D341Med (cell line): ENCODE data around the gene LSM2.
A peak's percentile ranks its signal among the peaks of the same experiment; 100 is the strongest.
"Not testable (repeated sequence)": the region's sequence is repeated elsewhere in the genome, so short reads cannot be mapped to it uniquely, and the experiment has no call there.

Experiments
- DNase-seq: peaks from one replicate; pipeline ENCODE4 v3.0.0; 2012; ENCODE audit warnings: low spot score

The LSM2 gene

GRCh38 chr6:31827286-31828079, 20.7 kb upstream of the LSM2 start, which contains the start of gene HSPA1B:
Gene HSPA1B, plus strand, starts transcription at chr6:31827738. Its CDS starts 213 bp downstream, at chr6:31827951.
- DNase-seq: peak; percentile 92

GRCh38 chr6:31826793-31827285, 20.1 kb upstream of the LSM2 start:
- peak; percentile 82 for DNase-seq

- DNase-seq: no peak
Measured at GRCh38 chr6:31825553-31825952, 18.8 kb upstream of the LSM2 start.

- DNase-seq: not testable (repeated sequence)
Measured at GRCh38 chr6:31823592-31824196, 16.9 kb upstream of the LSM2 start.

DNA sequence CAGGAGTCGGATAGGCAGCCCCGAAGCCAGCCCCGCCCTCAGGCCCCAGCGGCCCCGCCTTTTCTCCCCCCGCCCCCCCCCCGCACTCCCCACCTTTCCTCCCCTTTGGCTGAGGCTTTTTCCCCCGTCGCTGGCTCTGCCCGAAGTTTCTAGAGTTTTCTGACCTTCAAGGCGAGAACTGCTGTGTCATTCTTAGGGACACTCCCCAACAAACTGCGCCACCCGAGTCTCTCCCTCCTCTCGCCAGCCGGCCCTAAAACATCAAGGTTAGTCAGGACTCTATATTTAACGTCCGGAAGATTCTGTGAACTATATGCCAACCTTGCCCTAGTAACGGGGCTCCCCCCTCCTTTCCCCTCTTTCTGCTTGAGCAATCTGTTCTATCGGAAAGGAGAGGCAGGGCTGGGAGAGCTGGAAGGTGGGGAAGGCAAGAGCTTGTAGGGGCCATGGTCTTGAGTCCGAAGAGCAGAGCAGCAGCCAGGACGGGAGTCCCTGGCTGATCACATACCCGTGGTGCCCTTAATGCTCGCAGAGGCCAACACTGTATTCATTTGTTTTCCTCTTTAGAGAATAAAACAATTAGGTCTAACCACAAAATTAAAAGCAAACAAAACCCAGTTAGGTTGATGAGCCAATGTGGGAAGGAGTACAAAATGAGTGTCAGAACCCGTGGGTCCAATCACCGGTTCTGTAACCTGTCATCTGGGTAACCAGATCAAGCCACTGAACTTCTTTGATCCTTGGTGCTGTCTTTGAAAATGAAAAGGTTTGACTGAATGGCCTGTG, 15.5 kb upstream of the LSM2 start:
- peak; percentile 71 for DNase-seq

DNA sequence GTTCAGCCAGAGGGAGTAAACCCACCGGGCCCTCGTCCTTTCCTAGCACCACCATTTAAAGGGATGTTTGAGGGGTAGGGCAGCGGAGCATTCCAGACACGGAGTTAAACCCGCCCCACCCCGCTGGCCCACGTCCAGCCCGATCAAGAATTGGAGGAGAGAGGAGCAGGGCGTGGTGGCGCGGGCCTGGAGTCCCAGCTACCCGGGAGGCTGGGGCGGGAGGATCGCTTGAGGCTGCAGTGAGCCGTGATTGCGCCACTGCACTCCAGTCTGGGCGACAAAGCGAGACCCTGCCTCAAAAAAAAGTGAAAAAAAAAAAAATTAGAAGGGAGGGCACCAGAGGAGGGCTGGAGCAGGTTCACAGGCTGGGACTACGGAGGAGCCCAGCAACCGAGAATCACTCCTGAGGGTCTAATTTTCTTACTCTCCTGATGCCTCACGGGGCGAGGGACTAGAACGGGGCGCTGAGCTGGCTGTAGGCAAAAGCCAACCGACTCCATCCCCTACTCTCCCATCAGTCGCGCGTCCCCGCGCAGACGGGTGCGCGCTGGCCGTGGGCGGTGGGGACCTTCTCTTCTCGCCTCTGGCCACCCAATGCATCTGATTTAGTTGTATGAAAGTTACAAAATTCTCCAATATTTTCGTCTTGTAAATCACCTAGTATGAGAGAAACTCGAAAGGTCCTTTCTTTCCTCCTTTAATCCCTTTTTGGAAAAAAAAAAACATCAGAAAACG, 14.7 kb upstream of the LSM2 start:
- peak; percentile 61 for DNase-seq

GRCh38 chr6:31820399-31820798, 13.6 kb upstream of the LSM2 start:
- not testable (repeated sequence) for DNase-seq

GRCh38 chr6:31819871-31820299, 13.1 kb upstream of the LSM2 start:
- no peak for DNase-seq

DNA sequence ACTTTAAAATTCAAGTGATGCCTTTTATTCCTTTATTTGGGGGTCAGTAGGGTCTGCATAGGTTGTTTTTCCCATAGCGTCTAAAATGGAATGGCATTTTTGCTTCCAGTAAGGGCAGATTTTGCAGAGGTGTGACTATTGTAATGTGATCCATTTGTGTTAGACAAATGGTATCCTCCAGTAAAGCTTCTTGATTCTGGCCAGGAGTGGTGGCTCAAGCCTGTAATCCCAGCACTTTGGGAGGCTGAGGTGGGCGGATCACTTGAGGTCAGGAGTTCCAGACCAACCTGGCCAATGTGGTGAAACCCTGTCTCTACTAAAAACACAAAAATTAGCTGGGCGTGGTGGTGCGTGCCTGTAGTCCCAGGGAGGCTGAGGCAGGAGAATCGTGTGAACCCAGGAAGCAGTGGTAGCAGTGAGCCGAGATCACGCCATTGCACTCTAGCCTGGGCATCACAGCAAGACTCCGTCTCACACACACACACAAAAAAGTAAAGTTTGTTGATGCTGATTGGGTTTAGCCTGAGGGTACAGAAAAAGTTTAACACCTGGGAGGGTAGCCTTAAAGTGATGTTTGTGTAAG, 11.3 kb upstream of the LSM2 start:
- not testable (repeated sequence) for DNase-seq

DNA sequence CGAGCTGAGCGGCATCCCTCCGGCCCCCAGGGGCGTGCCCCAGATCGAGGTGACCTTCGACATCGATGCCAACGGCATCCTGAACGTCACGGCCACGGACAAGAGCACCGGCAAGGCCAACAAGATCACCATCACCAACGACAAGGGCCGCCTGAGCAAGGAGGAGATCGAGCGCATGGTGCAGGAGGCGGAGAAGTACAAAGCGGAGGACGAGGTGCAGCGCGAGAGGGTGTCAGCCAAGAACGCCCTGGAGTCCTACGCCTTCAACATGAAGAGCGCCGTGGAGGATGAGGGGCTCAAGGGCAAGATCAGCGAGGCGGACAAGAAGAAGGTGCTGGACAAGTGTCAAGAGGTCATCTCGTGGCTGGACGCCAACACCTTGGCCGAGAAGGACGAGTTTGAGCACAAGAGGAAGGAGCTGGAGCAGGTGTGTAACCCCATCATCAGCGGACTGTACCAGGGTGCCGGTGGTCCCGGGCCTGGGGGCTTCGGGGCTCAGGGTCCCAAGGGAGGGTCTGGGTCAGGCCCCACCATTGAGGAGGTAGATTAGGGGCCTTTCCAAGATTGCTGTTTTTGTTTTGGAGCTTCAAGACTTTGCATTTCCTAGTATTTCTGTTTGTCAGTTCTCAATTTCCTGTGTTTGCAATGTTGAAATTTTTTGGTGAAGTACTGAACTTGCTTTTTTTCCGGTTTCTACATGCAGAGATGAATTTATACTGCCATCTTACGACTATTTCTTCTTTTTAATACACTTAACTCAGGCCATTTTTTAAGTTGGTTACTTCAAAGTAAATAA, 10.6 kb upstream of the LSM2 start:
- not testable (repeated sequence) for DNase-seq

DNA sequence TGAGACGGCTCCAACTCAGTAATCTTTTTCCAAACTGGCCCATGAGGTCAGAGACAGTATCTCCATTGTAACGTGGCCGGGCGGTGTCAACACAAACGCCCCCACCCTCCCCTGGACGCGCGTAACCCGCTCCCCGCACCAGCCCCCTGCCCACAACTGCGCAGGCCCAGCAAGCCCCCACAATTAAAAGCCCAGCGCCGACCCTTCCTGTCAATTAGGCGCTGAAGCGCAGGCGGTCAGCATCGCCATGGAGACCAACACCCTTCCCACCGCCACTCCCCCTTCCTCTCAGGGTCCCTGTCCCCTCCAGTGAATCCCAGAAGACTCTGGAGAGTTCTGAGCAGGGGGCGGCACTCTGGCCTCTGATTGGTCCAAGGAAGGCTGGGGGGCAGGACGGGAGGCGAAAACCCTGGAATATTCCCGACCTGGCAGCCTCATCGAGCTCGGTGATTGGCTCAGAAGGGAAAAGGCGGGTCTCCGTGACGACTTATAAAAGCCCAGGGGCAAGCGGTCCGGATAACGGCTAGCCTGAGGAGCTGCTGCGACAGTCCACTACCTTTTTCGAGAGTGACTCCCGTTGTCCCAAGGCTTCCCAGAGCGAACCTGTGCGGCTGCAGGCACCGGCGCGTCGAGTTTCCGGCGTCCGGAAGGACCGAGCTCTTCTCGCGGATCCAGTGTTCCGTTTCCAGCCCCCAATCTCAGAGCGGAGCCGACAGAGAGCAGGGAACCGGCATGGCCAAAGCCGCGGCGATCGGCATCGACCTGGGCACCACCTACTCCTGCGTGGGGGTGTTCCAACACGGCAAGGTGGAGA, 8.5 kb upstream of the LSM2 start, which contains the start of the genes HSPA1A and HSPA1L:
Gene HSPA1A (plus strand): TSS at position 519 of the 814 bp plus-strand sequence. CDS start 214 bp downstream, at position 733.
Gene HSPA1L (minus strand): TSS at position 259 of the 814 bp plus-strand sequence. CDS start 3,311 bp downstream, outside the sequence.
- no peak for DNase-seq

DNA sequence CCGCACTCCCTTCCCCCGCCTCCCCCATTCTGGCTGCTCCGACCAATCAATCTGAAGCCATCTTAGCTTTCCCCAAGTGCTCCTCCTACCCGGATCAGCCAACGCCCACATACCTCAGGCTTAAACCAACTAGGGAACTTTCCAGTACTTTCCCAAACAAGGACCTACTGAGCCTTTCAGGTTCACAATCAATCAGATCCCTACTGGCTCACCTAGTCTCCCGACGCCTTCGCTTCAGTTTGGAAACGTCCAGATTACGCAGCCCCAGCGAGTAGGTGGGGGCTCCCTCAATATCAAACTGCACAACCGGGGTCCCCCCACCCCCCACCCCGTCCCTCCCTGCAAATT, 7.9 kb upstream of the LSM2 start:
- DNase-seq: no peak

DNA sequence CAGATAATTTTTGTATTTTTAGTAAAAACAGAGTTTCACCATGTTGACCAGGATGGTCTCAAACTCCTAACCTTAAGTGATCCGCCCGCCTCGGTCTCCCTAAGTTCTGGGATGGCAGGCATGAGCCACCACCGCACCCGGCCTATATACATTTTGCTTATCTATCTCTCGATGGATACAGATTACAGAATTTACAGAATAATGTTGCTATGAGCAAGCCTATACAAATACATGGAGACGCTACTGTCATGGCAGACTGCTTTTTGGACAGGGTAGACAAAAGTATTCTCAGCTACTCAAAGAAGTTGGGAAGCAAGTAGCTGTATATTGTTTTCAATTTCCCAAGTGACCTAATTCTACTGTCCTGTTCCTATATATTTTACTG, 6.7 kb upstream of the LSM2 start:
- no peak for DNase-seq

DNA sequence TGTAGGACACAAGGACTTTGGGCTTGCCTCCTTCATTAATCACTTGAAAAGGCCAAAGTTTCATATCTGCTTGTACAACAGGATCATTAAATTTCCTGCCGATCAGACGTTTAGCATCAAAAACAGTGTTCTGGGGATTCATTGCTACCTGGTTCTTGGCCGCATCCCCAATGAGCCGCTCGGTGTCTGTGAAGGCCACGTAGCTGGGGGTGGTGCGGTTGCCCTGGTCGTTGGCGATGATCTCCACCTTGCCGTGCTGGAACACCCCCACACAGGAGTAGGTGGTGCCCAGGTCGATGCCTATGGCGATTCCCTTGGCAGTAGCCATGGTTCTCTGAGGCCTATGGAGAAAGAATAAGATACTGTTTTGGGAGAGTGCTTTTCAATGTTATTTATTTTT, 4.9 kb upstream of the LSM2 start:
- no peak for DNase-seq

GRCh38 chr6:31808599-31808998, 1.8 kb upstream of the LSM2 start:
- DNase-seq: not testable (repeated sequence)

- DNase-seq: no peak
Measured at GRCh38 chr6:31805939-31806469, 762 bp downstream of the LSM2 start.

DNA sequence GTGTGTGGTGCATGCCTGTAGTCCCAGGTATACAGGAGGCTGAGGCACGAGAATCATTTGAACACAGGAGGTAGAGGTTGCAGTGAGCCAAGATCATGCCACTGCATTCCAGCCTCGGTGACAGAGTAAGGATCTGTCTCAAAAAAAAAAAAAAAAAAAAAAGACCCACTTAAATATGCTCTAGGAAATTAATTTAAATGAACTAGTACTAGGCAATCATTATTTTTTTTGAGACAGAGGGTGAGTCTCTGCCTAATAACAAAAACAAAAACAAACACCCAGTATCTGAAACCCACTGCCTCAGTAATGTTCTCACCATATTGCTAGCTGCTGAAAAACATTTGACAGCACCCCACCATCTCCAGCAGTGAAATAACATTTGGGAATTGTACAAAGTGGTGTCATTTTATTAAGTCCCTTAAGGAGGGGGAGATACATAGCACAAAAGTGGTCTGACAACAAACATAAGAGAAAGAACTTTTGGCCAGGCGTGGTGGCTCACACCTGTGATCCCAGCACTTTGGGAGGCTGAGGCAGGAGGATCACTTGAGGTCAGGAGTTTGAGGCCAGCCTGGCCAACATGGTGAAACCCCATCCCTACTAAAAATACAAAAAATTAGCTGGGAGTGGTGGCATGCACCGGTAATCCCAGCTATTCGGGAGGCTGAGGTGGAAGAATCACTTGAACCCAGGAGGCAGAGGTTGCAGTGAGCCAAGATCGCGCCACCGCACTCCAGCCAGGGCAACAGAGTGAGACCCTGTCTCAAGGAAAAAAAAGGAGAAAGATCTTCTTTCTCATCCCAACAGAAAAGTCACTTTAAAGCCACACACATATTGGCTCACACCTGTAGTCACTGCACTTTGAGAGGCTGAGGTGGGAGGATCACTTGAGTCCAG, 5.5 kb downstream of the LSM2 start:
- DNase-seq: not testable (repeated sequence)

GRCh38 chr6:31799781-31800180, 7.0 kb downstream of the LSM2 start:
- DNase-seq: no peak
